Measurements from ENCODE around the gene ATAD3B.
A peak's percentile ranks its signal among the peaks of the same experiment; 100 is the strongest.

ATAD3B gene

GRCh38 chr1:1471389-1472052 is at the start of gene ATAD3B (continued):
- TF ChIP-seq ZBTB8A (tag by site-specific recombination; IDR thresholded peaks at IDR 0.05) (peak; percentile 74), HOXC10 (CRISPR knock-in tag; IDR thresholded peaks at IDR 0.05) (no peak), ZNF19 (tag by site-specific recombination; IDR thresholded peaks at IDR 0.05; ENCODE audit: low read depth) (no peak), ZNF544 (tag by site-specific recombination; IDR thresholded peaks at IDR 0.05) (no peak), ZFP41 (tag by site-specific recombination; IDR thresholded peaks at IDR 0.05; ENCODE audit: borderline replicate concordance) (no peak), KLF10 (tag by site-specific recombination; IDR thresholded peaks at IDR 0.05) (peak; percentile 96), ZNF791 (tag by site-specific recombination; IDR thresholded peaks at IDR 0.05) (no peak), ZNF404 (tag by site-specific recombination; IDR thresholded peaks at IDR 0.05) (no peak), ZNF561 (tag by site-specific recombination; IDR thresholded peaks at IDR 0.05; ENCODE audit: borderline replicate concordance) (peak; percentile 31; the same call in 1 of the 2 replicates), ZXDB (tag by site-specific recombination; IDR thresholded peaks at IDR 0.05) (peak; percentile 74; the same call in 1 of the 2 replicates), ZNF704 (tag by site-specific recombination; IDR thresholded peaks at IDR 0.05) (peak; percentile 19; the same call in 1 of the 2 replicates), KLF8 (tag by site-specific recombination; IDR thresholded peaks at IDR 0.05) (peak; percentile 94), EGR2 (tag by site-specific recombination; IDR thresholded peaks at IDR 0.05; ENCODE audit: low read depth) (no peak; the same call in 1 of the 2 replicates), ZNF398 (tag by site-specific recombination; IDR thresholded peaks at IDR 0.05) (peak; percentile 7; the same call in 1 of the 2 replicates), ZNF610 (tag by site-specific recombination; IDR thresholded peaks at IDR 0.05; ENCODE audit: borderline replicate concordance) (peak; percentile 63; the same call in 1 of the 2 replicates), ZNF274 (IDR thresholded peaks at IDR 0.05; ENCODE audit: low read length) (no peak), ZNF274 (tag by site-specific recombination; IDR thresholded peaks at IDR 0.05; ENCODE audit: borderline replicate concordance) (no peak), ZNF639 (tag by site-specific recombination; IDR thresholded peaks at IDR 0.05) (no peak; the same call in 1 of the 2 replicates), ZNF175 (tag by site-specific recombination; IDR thresholded peaks at IDR 0.05) (no peak), ZNF776 (tag by site-specific recombination; IDR thresholded peaks at IDR 0.05; ENCODE audit: borderline replicate concordance) (no peak), ZNF830 (tag by site-specific recombination; IDR thresholded peaks at IDR 0.05; ENCODE audit: low read depth) (no peak), HOXA7 (CRISPR knock-in tag; IDR thresholded peaks at IDR 0.05; ENCODE audit: borderline replicate concordance) (no peak), OSR2 (tag by site-specific recombination; IDR thresholded peaks at IDR 0.05) (no peak), SCRT1 (tag by site-specific recombination; IDR thresholded peaks at IDR 0.05; ENCODE audit: borderline replicate concordance) (no peak), ZNF629 (tag by site-specific recombination; IDR thresholded peaks at IDR 0.05) (peak; percentile 100), ZNF768 (tag by site-specific recombination; IDR thresholded peaks at IDR 0.05) (no peak), ZFP69B (tag by site-specific recombination; IDR thresholded peaks at IDR 0.05) (no peak), WT1 (tag by site-specific recombination; IDR thresholded peaks at IDR 0.05) (peak; percentile 48; the same call in 1 of the 2 replicates), ZNF792 (tag by site-specific recombination; IDR thresholded peaks at IDR 0.05) (no peak), ZBTB7A (tag by site-specific recombination; IDR thresholded peaks at IDR 0.05; ENCODE audit: low read depth) (no peak; the same call in 1 of the 2 replicates), ZNF140 (tag by site-specific recombination; IDR thresholded peaks at IDR 0.05) (no peak), ZFP3 (tag by site-specific recombination; IDR thresholded peaks at IDR 0.05; ENCODE audit: low read depth) (no peak), ZSCAN30 (tag by site-specific recombination; IDR thresholded peaks at IDR 0.05) (no peak), ZNF174 (tag by site-specific recombination; IDR thresholded peaks at IDR 0.05) (no peak)
- TF ChIP-seq, protein P1, sequence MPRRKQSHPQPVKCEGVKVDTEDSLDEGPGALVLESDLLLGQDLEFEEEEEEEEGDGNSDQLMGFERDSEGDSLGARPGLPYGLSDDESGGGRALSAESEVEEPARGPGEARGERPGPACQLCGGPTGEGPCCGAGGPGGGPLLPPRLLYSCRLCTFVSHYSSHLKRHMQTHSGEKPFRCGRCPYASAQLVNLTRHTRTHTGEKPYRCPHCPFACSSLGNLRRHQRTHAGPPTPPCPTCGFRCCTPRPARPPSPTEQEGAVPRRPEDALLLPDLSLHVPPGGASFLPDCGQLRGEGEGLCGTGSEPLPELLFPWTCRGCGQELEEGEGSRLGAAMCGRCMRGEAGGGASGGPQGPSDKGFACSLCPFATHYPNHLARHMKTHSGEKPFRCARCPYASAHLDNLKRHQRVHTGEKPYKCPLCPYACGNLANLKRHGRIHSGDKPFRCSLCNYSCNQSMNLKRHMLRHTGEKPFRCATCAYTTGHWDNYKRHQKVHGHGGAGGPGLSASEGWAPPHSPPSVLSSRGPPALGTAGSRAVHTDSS (tag by site-specific recombination; IDR thresholded peaks at IDR 0.05) = no peak
- TF ChIP-seq, protein P2, sequence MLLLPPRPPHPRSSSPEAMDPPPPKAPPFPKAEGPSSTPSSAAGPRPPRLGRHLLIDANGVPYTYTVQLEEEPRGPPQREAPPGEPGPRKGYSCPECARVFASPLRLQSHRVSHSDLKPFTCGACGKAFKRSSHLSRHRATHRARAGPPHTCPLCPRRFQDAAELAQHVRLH (tag by site-specific recombination; IDR thresholded peaks at IDR 0.05) = no peak

All from HEK293 (cell line).